Activated CD8-positive, alpha-beta memory T cell treated with anti-CD3 and anti-CD28 coated beads, Interleukin-2, amount 50 U/mL, for 24 hours (primary cell): ENCODE results near the gene CSRNP2.
"Not testable (repeated sequence)": the region's sequence is repeated elsewhere in the genome, so short reads cannot be mapped to it uniquely, and the experiment has no call there.

Experiments used
- DNase-seq: peaks from one replicate; pipeline ENCODE4 v3.0.0-alpha.2; 2020; ENCODE audit errors: extremely low read depth

CSRNP2 gene

GRCh38 chr12:51027342-51027835 lies 56.0 kb downstream of the CSRNP2 start:
- no peak for DNase-seq

GRCh38 chr12:51025836-51026638 lies 57.4 kb downstream of the CSRNP2 start, which contains the start of gene SLC11A2:
TSS of gene SLC11A2 (minus strand) at chr12:51026384. CDS start at chr12:51010728, 15,656 bp downstream.
- DNase-seq = peak; percentile 79

GRCh38 chr12:51025338-51025835 lies 58.0 kb downstream of the CSRNP2 start:
- no peak for DNase-seq

GRCh38 chr12:51023625-51024382 lies 59.6 kb downstream of the CSRNP2 start:
- DNase-seq = no peak

- DNase-seq = no peak
These were observed 61.7 kb downstream of the CSRNP2 start for GRCh38 chr12:51021694-51022093.

GRCh38 chr12:51020448-51021182 lies 62.8 kb downstream of the CSRNP2 start:
- DNase-seq = no peak

- no peak for DNase-seq
These were observed 63.5 kb downstream of the CSRNP2 start for GRCh38 chr12:51019927-51020326.

- DNase-seq = no peak
These were observed 64.4 kb downstream of the CSRNP2 start for GRCh38 chr12:51018956-51019355.

GRCh38 chr12:51017452-51017851 lies 65.9 kb downstream of the CSRNP2 start:
- no peak for DNase-seq

GRCh38 chr12:51014467-51014866 lies 68.9 kb downstream of the CSRNP2 start:
- not testable (repeated sequence) for DNase-seq

GRCh38 chr12:51013441-51013840 lies 70.0 kb downstream of the CSRNP2 start:
- no peak for DNase-seq

- no peak for DNase-seq
These were observed 70.7 kb downstream of the CSRNP2 start for GRCh38 chr12:51012570-51013236.

GRCh38 chr12:51011955-51012354 lies 71.4 kb downstream of the CSRNP2 start:
- DNase-seq = no peak
